Kidney (tissue), 14 donors: ENCODE data around the gene MAN2A2. TPM values are rescaled to one million over a fixed set of nuclear protein-coding genes. Genes with fewer than 3 reads are reported as not detected.

Experiments used
- DNase-seq, 5 donors: peaks; one replicate each; pipeline ENCODE4 v3.0.0-alpha.2; 2013 to 2020
- FAIRE-seq: peaks from 2 replicates; lab custom pipeline; 2012; peaks lifted over from hg19 to GRCh38; lab: Jason Lieb, UNC
- H3K27ac ChIP-seq, 2 donors: one replicate each; pipeline ENCODE4 v1.7.0; 2013; ENCODE audit warnings: low read depth in 2 of 2, low read length in 2 of 2, inconsistent platforms in 1 of 2
- H3K27me3 ChIP-seq: one replicate; pipeline ENCODE4 v1.7.1; 2013; ENCODE audit warnings: low read length, inconsistent platforms; ENCODE audit not compliant: control insufficient read depth, insufficient read depth
- H3K36me3 ChIP-seq, 3 donors: one replicate each; pipeline versions ENCODE4 v1.7.0 to v1.7.1; 2013; ENCODE audit warnings: low read length in 3 of 3, control low read depth in 1 of 3, inconsistent platforms in 1 of 3; ENCODE audit not compliant: insufficient read depth in 3 of 3, control insufficient read depth in 2 of 3
- H3K4me1 ChIP-seq, 3 donors: one replicate each; pipeline versions ENCODE4 v1.7.0 to v1.7.1; 2013; ENCODE audit warnings: low read length in 3 of 3, inconsistent platforms in 1 of 3, low read depth in 1 of 3; ENCODE audit not compliant: control insufficient read depth in 2 of 3, insufficient read depth in 2 of 3
- H3K4me3 ChIP-seq, 3 donors: one replicate each; pipeline versions ENCODE4 v1.7.0 to v1.8.1; 2013; ENCODE audit warnings: low read length in 3 of 3, control low read depth in 1 of 3, inconsistent platforms in 1 of 3
- H3K9ac ChIP-seq, 3 donors: one replicate each; pipeline versions ENCODE4 v1.7.0 to v1.7.1; 2013; ENCODE audit warnings: low read length in 3 of 3, control low read depth in 1 of 3, inconsistent platforms in 1 of 3
- H3K9me3 ChIP-seq, 3 donors: one replicate each; pipeline versions ENCODE4 v1.7.0 to v1.7.1; 2013; ENCODE audit warnings: low read length in 3 of 3, control low read depth in 1 of 3, inconsistent platforms in 1 of 3; ENCODE audit not compliant: control insufficient read depth in 2 of 3, insufficient read depth in 1 of 3
- CTCF ChIP-seq: IDR thresholded peaks from 3 replicates; pipeline ENCODE4 v1.5.1; 2012; ENCODE audit warnings: mild to moderate bottlenecking, moderate library complexity, borderline replicate concordance; ENCODE audit not compliant: insufficient read depth; ENCODE audit errors: extremely low read depth
- intact Hi-C: fragments of 100-400 bp; cut with DNase I; formaldehyde crosslinking; loops from one replicate; pipeline ENCODE4 v1.11.1; 2022
- polyA plus RNA-seq: library from polyadenylated mRNA; stranded (reverse); fragments of 350-450 nt; fragmentation: Illumina TruSeq; extraction: RNeasy Lipid Tissue Mini Kit (QIAGEN cat#74804); gene quantifications from one replicate; pipeline ENCODE4 v1.2.3, GENCODE V29; 2014; ENCODE audit warnings: low read depth, low replicate concordance; ENCODE audit not compliant: insufficient read depth
- total RNA-seq: library from RNA; stranded (reverse); fragmentation: NEBNext Ultra II Directional; extraction: Animal tissue kit (Norgen Biotek cat#: 25700); gene quantifications from one replicate; pipeline ENCODE4 v1.2.1, GENCODE V29; 2021
- donor health status: control.
- donor health status: control.
- donor health status: control.
- donor health status: control.
- donor health status: control.
- donor health status: DM: yes; HTN: yes; CAD: no.
- donor health status: Normal renal cell carcinoma (clear cell type).

The MAN2A2 gene
- total and polyA plus RNA-seq, 2 donors from 2014 or later: 11.4 to 56.3 TPM

GRCh38 chr15:90866800-90867199 lies 36.3 kb upstream of the MAN2A2 start:
- H3K27me3 ChIP-seq: no peaks in the 10 kb centered on the region
- no peak overlapping the region for H3K27ac ChIP-seq
- intact Hi-C loops: no loop called here
- H3K9me3 ChIP-seq: no peaks in the 10 kb centered on the region
- no peak overlapping the region for H3K9ac ChIP-seq
- no peaks in the 10 kb centered on the region for H3K36me3 ChIP-seq
- no peak for TF ChIP-seq CTCF
- FAIRE-seq (no peak), DNase-seq (no peak)
- no peak overlapping the region for H3K4me3 ChIP-seq
- peaks cover 0 to 10% (median 10%) of the 10 kb centered on the region in 3 donors for H3K4me1 ChIP-seq

DNA sequence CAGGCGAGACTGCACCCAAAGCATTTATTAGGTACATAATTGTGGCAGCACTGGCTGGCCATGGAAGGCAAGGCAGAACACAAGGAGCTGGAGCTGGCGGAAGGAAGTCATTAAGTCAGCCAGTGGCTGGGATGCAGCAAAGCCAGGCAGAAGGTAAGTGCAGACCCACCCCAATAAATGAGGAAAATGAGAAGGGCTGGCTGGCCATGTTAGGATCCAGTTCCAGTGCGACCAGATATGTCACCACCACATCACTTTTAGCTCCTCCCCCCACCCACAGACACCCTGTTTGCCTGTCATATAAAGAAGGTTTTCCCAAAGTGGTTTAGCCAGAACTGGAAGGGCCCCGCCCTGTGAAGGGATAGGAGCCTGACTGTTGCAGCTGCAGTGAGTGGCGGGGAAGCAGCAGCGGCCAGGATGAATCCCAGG lies 34.8 kb upstream of the MAN2A2 start, which contains the start of gene FURIN:
Gene FURIN (plus strand): TSS at position 328 of the 429 bp plus-strand sequence. CDS start 7,153 bp downstream, outside the sequence.
- no peak for TF ChIP-seq CTCF
- Histone ChIP-seq H3K9ac (peak within 1 kb of the TSS in 1 of 3 donors; percentile 23), H3K4me1 (peaks cover 0 to 17% (median 10%) of the 10 kb centered on the region in 3 donors), H3K36me3 (no peaks in the 10 kb centered on the region), H3K27me3 (no peaks in the 10 kb centered on the region), H3K27ac (peak within 1 kb of the TSS; percentile 64 to 82), H3K4me3 (no peak within 1 kb of the TSS), H3K9me3 (no peaks in the 10 kb centered on the region)
- no peak for DNase-seq
- FAIRE-seq: no peak
- intact Hi-C loops: no loop called here

- Histone ChIP-seq H3K4me3 (no peak overlapping the region), H3K36me3 (no peaks in the 10 kb centered on the region), H3K9me3 (no peaks in the 10 kb centered on the region), H3K27me3 (no peaks in the 10 kb centered on the region), H3K9ac (peak overlapping the region in 1 of 3 donors; percentile 23), H3K27ac (peak overlapping the region; percentile 64 to 82), H3K4me1 (peaks cover 0 to 24% (median 13%) of the 10 kb centered on the region in 3 donors)
- intact Hi-C loops: no loop called here
- FAIRE-seq: no peak
- no peak for DNase-seq
- no peak for TF ChIP-seq CTCF
Measured at GRCh38 chr15:90869140-90869541, 34.0 kb upstream of the MAN2A2 start.
